Mononuclear cell (primary cell): ENCODE data around the gene AFF3. TPM values are rescaled to one million over a fixed set of nuclear protein-coding genes. Genes with fewer than 3 reads are reported as not detected.

Experiments used
- H3K27me3 ChIP-seq: 2 replicates; pipeline ENCODE4 v1.6.0; 2011; ENCODE audit warnings: low read length, control low read depth; ENCODE audit not compliant: insufficient read depth
- H3K4me1 ChIP-seq: 2 replicates; pipeline ENCODE4 v1.5.1; 2011; ENCODE audit warnings: mild to moderate bottlenecking, low read length, control low read depth; ENCODE audit not compliant: insufficient read depth
- H3K4me3 ChIP-seq: 2 replicates; pipeline ENCODE4 v1.5.1; 2011; ENCODE audit warnings: mild to moderate bottlenecking, low read length, moderate library complexity
- H3K9me3 ChIP-seq: 2 replicates; pipeline ENCODE4 v1.5.1; 2011; ENCODE audit warnings: low read depth, mild to moderate bottlenecking, control low read depth, low read length
- total RNA-seq: library from RNA; depleted of rRNA; stranded (reverse); fragments of >200 nt; gene quantifications from one replicate; pipeline ENCODE4 v1.2.3, GENCODE V29; 2012

The AFF3 gene
- total RNA-seq, 1 donor: 21.9 TPM

DNA sequence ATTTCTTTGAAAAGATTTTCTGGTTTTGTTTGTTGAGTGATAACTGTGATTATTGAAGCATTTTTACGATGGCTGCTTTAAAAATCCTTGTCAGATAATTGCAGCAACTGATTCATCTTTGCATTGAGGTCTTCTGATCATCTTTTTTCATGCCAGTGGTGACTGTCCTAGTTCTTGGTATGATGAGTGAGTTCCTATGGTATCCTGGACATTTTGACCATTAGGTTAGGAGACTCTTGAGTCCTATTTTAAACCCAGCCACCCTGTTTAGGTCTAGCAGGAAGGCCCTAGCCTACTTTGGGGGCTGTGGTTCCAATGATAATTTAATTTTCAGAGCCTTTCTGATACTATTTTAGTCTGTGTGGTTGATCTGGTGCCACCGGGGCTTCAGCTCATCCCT is 579.9 kb downstream of the AFF3 start:
- H3K27me3 ChIP-seq: no peaks in the 10 kb centered on the region
- H3K4me1 ChIP-seq: no peaks in the 10 kb centered on the region
- no peak overlapping the region for H3K4me3 ChIP-seq
- no peaks in the 10 kb centered on the region for H3K9me3 ChIP-seq

DNA sequence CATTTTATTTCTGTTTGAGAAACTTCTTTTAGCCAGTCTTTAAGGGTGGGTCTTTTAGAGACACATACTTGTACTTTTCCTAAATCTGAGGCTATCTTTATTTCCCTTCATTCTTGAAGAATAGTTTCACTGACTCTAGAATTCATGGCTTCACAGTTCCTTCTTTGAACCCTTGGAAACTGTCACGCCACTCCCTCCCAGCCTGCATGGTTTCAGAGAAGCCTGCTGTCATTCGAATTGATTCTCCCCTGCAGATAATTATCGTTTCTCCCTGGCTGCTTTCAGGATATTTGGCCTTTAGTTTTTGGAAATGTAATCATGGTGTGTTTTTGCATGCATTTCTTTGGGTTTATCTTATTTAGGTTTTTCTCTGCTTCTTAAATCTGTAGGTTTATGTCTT is 580.6 kb downstream of the AFF3 start:
- Histone ChIP-seq H3K4me1 (no peaks in the 10 kb centered on the region), H3K9me3 (no peaks in the 10 kb centered on the region), H3K27me3 (no peaks in the 10 kb centered on the region), H3K4me3 (no peak overlapping the region)

DNA sequence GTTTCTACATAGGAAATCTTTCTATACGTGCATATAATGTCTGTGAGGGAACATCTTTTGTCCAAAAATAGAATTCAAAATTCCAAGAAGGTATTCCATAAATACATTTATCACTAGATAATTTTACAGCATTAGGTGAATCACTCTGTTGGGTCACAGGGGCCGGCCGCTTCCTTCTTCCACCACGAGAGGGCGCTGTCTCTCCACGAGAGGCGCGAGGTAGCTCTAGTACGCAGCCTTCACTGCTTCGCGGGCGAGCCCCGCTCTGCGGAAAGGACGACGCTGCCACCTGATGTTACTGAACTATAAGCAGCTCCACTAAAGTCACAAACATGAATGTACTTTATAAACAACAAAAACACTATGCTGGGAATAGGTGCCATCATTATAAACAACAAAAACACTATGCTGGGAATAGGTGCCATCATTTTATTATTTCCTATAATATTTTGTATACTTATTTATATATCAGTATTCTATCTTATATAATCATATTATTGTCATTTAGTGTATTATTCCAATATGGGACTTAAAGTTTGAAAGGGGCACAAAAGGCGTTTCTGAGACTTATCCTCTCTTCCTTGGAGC is 583.2 kb downstream of the AFF3 start:
- Histone ChIP-seq H3K4me3 (no peak overlapping the region), H3K9me3 (no peaks in the 10 kb centered on the region), H3K27me3 (no peaks in the 10 kb centered on the region), H3K4me1 (peaks cover 23% of the 10 kb centered on the region)

DNA sequence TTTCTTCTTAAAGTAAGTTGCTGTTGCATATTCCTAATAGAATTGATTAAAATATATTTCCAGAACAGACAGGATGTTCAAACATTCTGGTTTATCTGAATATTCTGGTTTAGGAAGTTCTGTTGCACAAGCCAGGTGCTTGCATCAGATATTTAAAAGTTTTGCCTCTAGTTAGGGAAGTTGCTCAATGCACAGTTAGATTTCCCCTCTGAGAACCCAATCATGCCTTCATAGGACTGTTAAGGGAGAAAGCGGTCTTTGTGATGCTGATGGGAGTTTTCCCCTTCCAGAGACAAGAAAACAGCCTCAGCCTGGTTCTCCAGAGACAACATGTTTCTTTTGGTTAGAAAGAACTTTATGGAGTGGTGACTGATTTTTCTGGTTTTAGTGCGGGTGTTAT is 587.0 kb downstream of the AFF3 start:
- H3K9me3 ChIP-seq: no peaks in the 10 kb centered on the region
- peaks cover 25% of the 10 kb centered on the region for H3K4me1 ChIP-seq
- no peaks in the 10 kb centered on the region for H3K27me3 ChIP-seq
- no peak overlapping the region for H3K4me3 ChIP-seq

DNA sequence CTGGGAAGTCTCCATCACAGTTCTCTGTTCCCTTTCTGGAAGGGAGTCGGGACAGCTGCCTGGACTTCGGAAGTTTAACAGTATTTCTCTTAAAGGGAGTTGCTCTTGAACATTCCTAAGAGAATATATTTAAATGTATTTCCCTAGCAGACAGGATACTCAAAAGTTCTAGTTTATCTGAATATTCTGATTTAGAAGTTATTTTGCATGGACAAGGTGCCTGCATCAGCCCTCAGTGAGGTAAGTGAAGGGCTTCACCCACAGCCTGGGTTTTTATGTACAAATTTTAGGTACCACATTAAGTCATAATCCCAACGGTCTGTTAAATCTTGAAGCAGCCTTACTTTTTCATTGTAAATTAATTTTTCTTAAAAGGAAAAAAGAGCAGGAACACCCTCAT is 587.5 kb downstream of the AFF3 start:
- H3K4me1 ChIP-seq: peaks cover 27% of the 10 kb centered on the region
- H3K9me3 ChIP-seq: no peaks in the 10 kb centered on the region
- H3K4me3 ChIP-seq: no peak overlapping the region
- no peaks in the 10 kb centered on the region for H3K27me3 ChIP-seq

DNA sequence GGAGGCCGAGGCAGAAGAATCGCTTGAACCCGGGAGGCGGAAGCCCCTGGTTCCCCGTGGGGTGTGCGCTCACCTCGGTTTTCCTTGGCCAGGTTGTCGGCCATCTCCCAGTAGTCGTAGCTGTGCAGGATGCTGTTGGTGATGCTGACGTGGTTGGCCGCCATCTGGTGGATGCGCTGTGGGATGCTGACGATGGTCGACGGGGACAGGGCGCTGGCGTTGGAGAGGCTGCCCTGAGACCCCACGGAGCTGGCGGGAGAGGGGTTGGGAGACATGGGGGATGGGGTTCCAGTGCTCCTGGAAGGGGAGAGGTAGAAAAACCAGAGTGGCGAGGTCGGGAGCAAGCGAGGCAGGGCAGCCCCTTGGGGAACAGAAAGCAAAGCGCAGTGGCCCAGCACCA is 588.2 kb downstream of the AFF3 start:
- H3K4me3 ChIP-seq: no peak overlapping the region
- peaks cover 27% of the 10 kb centered on the region for H3K4me1 ChIP-seq
- H3K27me3 ChIP-seq: no peaks in the 10 kb centered on the region
- H3K9me3 ChIP-seq: no peaks in the 10 kb centered on the region

DNA sequence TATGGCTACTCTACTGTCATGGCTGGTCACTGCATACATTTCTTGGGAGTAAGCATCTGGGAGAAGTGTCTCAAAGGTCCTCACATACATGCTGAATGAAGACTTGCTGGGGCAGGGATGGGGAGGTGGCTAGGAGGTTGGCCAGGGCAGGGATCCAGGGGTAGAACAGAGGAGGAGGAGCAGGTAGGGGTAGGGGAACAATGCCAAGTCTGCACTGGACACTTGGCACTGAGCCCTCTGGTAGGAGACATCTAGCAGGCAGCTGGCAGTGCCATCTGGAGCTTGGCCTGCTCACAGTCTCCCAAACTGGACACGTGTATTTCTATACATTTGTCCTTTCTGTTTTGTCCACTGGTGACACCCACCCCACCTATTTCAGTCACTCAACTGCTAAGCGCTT is 589.9 kb downstream of the AFF3 start:
- H3K27me3 ChIP-seq: no peaks in the 10 kb centered on the region
- H3K4me1 ChIP-seq: peaks cover 27% of the 10 kb centered on the region
- no peak overlapping the region for H3K4me3 ChIP-seq
- no peaks in the 10 kb centered on the region for H3K9me3 ChIP-seq

DNA sequence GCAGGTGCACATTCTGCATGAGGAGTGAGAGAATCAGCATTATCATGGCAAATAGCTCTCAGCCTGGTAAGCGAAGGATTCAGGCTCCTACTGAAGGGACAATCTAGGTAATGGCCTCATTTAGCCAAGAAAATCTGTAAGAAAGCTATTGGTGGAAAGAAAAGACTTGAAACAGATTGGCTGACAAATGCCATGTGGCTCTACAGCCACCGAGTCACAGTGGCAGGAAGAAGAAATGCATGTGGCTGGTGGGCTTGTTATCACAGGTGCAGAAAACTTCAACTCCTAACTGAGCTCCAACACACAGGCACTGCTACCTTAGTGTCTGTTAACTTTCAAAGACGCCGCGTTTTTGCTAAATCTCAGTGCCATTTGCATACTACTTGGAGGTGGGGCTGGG is 592.0 kb downstream of the AFF3 start:
- Histone ChIP-seq H3K27me3 (no peaks in the 10 kb centered on the region), H3K4me1 (peaks cover 14% of the 10 kb centered on the region), H3K9me3 (no peaks in the 10 kb centered on the region), H3K4me3 (no peak overlapping the region)

DNA sequence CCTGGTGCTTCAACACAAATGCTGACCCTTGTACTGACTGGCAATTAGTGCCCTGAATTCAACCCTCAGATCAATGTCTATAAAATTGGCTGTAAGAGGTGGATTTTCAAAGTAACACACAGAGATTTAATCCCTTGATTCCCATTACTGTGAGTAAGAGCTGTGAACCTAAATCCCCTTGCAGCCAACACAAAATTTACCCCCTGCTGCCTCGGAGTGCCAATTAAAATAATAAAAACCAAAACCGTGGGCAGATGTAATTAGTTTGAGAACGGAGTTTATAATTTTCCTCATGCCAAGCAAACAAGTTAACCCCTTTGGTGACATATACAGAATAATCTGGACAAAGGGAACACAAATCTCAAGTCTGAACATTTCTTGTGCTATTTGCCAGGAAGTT is 596.8 kb downstream of the AFF3 start:
- Histone ChIP-seq H3K27me3 (no peaks in the 10 kb centered on the region), H3K4me3 (no peak overlapping the region), H3K9me3 (no peaks in the 10 kb centered on the region), H3K4me1 (peaks cover 4% of the 10 kb centered on the region)

DNA sequence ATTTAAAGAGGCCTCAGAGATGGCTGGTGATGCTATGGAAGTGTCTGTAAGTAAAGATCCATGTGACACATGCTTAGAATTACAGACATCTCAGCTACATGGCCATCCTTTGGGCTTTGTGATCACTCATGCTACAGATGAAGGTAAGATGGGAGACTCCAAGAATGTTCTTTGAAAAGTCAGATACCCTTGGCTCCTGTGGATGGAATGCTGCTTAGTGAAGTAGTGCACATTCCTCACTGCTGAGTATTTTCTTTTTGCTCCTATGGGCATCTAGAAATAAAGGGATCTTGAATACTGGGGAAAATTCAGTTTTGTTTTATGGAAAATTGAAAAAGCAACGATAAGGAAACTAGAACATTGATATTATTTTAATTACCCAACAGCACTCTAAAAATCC is 597.3 kb downstream of the AFF3 start:
- no peaks in the 10 kb centered on the region for H3K27me3 ChIP-seq
- no peaks in the 10 kb centered on the region for H3K9me3 ChIP-seq
- H3K4me3 ChIP-seq: no peak overlapping the region
- no peaks in the 10 kb centered on the region for H3K4me1 ChIP-seq

DNA sequence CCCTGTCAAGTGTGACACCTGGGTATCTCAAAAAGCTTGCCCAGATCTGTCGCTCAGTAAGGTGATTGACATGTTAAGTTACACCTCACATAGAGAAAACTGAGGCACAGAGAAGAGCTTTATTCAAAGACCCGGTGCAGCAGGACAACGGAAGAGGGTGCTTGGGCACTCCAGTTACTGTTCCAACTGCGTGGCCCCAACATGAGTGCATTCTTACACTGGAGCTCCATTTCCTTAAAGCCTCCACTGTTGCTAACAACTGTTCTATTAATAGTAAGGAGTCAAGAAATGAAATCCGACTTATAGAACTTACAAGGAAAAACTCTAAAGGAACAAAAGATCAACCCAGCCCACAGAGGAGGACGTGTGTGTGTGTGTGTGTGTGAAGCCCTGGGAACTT is 597.8 kb downstream of the AFF3 start:
- Histone ChIP-seq H3K27me3 (no peaks in the 10 kb centered on the region), H3K9me3 (no peaks in the 10 kb centered on the region), H3K4me1 (no peaks in the 10 kb centered on the region), H3K4me3 (no peak overlapping the region)

DNA sequence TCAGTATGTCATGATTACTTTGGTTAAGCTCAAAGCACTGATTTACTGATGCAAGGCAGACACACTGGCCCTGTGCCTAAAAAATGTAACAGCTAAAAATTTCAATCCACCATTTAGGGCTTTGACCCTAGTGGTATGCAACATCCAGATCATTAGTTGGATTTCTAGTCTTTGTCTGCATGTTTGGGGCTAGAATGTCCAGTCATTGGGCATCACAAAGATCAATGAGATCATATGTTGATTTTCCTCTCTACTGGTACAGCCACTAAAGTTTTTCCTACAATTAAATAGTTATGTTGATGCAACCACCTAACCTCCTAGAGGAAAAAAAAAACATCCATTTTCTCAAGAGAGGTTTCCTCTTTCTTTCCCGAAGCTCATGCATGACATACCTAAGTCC is 599.1 kb downstream of the AFF3 start:
- Histone ChIP-seq H3K4me3 (no peak overlapping the region), H3K4me1 (no peaks in the 10 kb centered on the region), H3K27me3 (no peaks in the 10 kb centered on the region), H3K9me3 (no peaks in the 10 kb centered on the region)

DNA sequence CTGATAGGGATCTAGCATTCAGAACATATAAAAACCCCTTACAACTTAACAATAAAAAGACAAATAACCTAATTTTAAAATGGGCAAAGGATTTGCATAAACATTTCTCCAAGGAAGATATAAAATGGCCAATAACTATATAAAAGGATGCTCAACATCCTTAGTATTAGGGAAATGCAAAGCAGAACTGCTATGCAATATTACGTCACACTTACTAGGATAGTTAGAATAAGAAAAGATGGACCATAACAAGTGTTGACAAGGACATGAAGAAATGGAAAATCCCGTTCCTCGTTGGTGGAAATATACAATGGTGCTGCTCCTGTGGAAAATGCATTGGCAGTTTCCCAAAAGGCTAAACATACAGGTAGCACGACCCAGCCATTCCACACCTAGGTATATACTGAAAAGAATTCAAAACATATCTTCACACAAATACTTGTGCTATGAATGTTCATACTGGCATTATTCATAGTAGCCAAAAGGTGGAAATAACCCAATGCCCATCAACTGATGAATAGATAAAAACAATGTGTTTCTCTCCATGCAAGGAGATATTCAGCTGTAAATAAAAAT is 604.4 kb downstream of the AFF3 start:
- Histone ChIP-seq H3K4me1 (no peaks in the 10 kb centered on the region), H3K9me3 (no peaks in the 10 kb centered on the region), H3K27me3 (no peaks in the 10 kb centered on the region), H3K4me3 (no peak overlapping the region)

DNA sequence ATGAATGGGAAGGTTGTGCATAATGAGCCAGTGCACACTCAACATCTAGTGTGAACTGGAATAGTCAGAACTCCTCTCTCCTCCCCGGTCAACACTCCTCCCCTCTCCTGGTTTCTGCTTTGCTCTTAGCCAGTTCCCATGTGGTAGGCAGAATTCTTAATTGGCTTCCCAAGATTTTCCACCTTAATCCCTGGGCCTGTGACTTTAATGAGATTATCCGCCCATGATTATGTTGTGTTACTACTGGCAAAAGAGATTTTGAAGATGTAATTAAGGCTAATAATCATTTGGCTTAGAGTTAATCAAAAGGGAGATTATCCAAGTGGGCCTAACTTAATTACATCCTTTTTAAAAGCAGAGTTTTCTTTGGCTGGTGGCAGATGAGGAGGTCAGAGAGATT is 618.3 kb downstream of the AFF3 start:
- no peak overlapping the region for H3K4me3 ChIP-seq
- H3K27me3 ChIP-seq: no peaks in the 10 kb centered on the region

DNA sequence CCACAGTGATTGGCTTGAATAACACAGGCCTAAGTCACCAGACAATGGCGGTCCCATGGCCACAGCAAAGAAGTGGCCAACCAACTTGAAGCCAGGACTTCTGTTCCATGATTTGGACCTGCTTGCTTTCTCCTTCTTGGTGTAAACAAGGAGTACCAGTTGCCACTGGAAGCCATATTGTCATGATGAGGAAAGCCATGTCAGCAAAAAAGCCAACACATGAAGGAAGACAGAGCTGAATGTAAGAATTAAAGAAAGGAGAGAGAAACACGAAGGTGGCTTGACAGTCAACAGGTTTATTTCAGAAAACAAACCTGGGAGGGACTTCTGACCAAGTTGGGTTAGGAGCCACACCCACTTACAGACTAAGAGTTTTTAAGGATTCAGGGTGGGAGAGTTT is 620.2 kb downstream of the AFF3 start:
- no peaks in the 10 kb centered on the region for H3K4me1 ChIP-seq
- no peak overlapping the region for H3K4me3 ChIP-seq
- H3K9me3 ChIP-seq: no peaks in the 10 kb centered on the region
- H3K27me3 ChIP-seq: no peaks in the 10 kb centered on the region

More for the DNA sequence above, 618.3 kb downstream of the AFF3 start:
- H3K4me1 ChIP-seq: no peaks in the 10 kb centered on the region
- no peaks in the 10 kb centered on the region for H3K9me3 ChIP-seq

DNA sequence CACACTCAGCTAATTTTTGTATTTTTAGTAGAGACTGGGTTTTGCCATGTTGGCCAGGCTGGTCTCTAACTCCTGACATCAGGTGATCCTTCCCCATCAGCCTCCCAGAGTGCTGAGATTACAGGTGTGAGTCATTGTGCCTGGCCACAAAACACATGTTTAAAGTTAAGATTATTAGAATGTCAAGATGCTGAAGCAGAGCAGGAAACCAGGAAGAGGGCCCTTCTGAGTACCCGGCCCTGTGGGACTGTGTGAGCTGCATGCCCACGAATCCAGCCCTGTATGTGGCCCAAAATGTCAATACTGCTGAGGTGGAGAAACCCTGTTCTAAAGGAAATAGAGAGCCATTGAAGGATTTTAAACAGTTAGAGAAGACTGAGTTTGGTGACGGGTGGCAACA is 621.6 kb downstream of the AFF3 start:
- H3K4me1 ChIP-seq: no peaks in the 10 kb centered on the region
- no peak overlapping the region for H3K4me3 ChIP-seq
- no peaks in the 10 kb centered on the region for H3K27me3 ChIP-seq
- H3K9me3 ChIP-seq: no peaks in the 10 kb centered on the region
